H1 (cell line): ENCODE measurements around the gene BYSL. TPM values are rescaled to one million over a fixed set of nuclear protein-coding genes. Genes with fewer than 3 reads are reported as not detected.

Experiments
- CTCF ChIA-PET: fragments of 300-600 bp; sonication (Branson Sonifier 250); formaldehyde crosslinking; loops from one replicate; lab custom pipeline; 2021; ENCODE audit not compliant: partially characterized antibody; lab: Charles Lee
- POLR2A ChIA-PET: fragments of 300-600 bp; sonication (Branson Sonifier 250); formaldehyde crosslinking; loops from one replicate; lab custom pipeline; 2021; ENCODE audit warnings: inconsistent platforms; ENCODE audit not compliant: partially characterized antibody; lab: Charles Lee
- DNase-seq, 2 experiments: peaks; one replicate each; pipeline versions ENCODE4 v3.0.0 to v3.0.0-alpha.2; 2010 to 2022; ENCODE audit warnings: low spot score in 2 of 2, low read depth in 1 of 2, mixed read lengths in 1 of 2
- FAIRE-seq: peaks from 2 replicates; lab custom pipeline; 2011; peaks lifted over from hg19 to GRCh38; lab: Jason Lieb, UNC
- H2AFZ ChIP-seq: 2 replicates; pipeline ENCODE4 v1.8.1; 2012; ENCODE audit warnings: low read length, inconsistent platforms
- H2AK5ac ChIP-seq: 2 replicates; pipeline ENCODE4 v1.6.1; 2013; ENCODE audit warnings: low read depth, low read length
- H2BK120ac ChIP-seq: replicated peaks from 2 replicates; pipeline ENCODE3; 2013; ENCODE audit warnings: low read depth, low read length, inconsistent platforms
- H2BK12ac ChIP-seq: 2 replicates; pipeline ENCODE4 v1.6.1; 2013; ENCODE audit warnings: low read depth, low read length
- H2BK15ac ChIP-seq: 2 replicates; pipeline ENCODE4 v1.6.1; 2013; ENCODE audit warnings: low read length
- H2BK20ac ChIP-seq: 2 replicates; pipeline ENCODE4 v1.6.1; 2013; ENCODE audit warnings: low read length
- H2BK5ac ChIP-seq: 2 replicates; pipeline ENCODE4 v1.6.1; 2013; ENCODE audit warnings: low read depth, low read length
- H3K14ac ChIP-seq: 2 replicates; pipeline ENCODE4 v1.6.1; 2013; ENCODE audit warnings: inconsistent platforms; ENCODE audit not compliant: insufficient read length
- H3K18ac ChIP-seq: 2 replicates; pipeline ENCODE4 v1.6.1; 2013; ENCODE audit warnings: low read length; ENCODE audit errors: extremely low read depth
- H3K23ac ChIP-seq: 2 replicates; pipeline ENCODE4 v1.6.1; 2013; ENCODE audit warnings: inconsistent platforms; ENCODE audit not compliant: insufficient read length
- H3K23me2 ChIP-seq: 2 replicates; pipeline ENCODE4 v1.6.1; 2013; ENCODE audit warnings: low read depth, low read length
- H3K27ac ChIP-seq: 2 replicates; pipeline ENCODE4 v1.6.1; 2011; ENCODE audit warnings: low read depth, low read length, inconsistent platforms
- H3K27me3 ChIP-seq, 4 experiments: replicated peaks in 1 of 4; 1 replicate in 1 of 4; 2 replicates in 3 of 4; pipeline versions ENCODE4 v1.6.1 to v1.8.1; 2011 to 2013; ENCODE audit warnings: low read length in 3 of 4, mild to moderate bottlenecking in 3 of 4, inconsistent platforms in 2 of 4, mixed read lengths in 2 of 4, moderate library complexity in 1 of 4; ENCODE audit not compliant: control insufficient read depth in 3 of 4, insufficient read depth in 3 of 4; ENCODE audit errors: extremely low read depth in 1 of 4
- H3K36me3 ChIP-seq, 4 experiments: 2 replicates each; pipeline versions ENCODE4 v1.6.1 to v1.8.1; 2011 to 2013; ENCODE audit warnings: mild to moderate bottlenecking in 4 of 4, low read length in 3 of 4, moderate library complexity in 2 of 4, control low read depth in 1 of 4, inconsistent platforms in 1 of 4; ENCODE audit not compliant: insufficient read depth in 4 of 4, control insufficient read depth in 2 of 4
- H3K4ac ChIP-seq: replicated peaks from 2 replicates; pipeline ENCODE3; 2013; ENCODE audit warnings: low read length, low read depth, mixed read lengths, inconsistent platforms; ENCODE audit not compliant: insufficient read length
- H3K4me1 ChIP-seq, 4 experiments: replicated peaks in 1 of 4; 1 replicate in 1 of 4; 2 replicates in 3 of 4; pipeline versions ENCODE4 v1.6.1 to v1.8.1; 2011 to 2013; ENCODE audit warnings: low read length in 3 of 4, inconsistent platforms in 2 of 4, mixed read lengths in 1 of 4; ENCODE audit not compliant: insufficient read depth in 4 of 4, control insufficient read depth in 3 of 4
- H3K4me2 ChIP-seq, 2 experiments: 2 replicates each; pipeline versions ENCODE4 v1.6.1 to v1.8.1; 2011 to 2013; ENCODE audit warnings: low read depth in 2 of 2, low read length in 2 of 2, control low read depth in 1 of 2, inconsistent platforms in 1 of 2, mild to moderate bottlenecking in 1 of 2; ENCODE audit not compliant: insufficient read depth in 1 of 2
- H3K4me3 ChIP-seq, 4 experiments: fragments of 200-600, 300-600 bp in 1 of 4; sonication (generic), shearing (Covaris generic), sonication (Bioruptor Twin) in 1 of 4; 2 replicates each; pipeline versions ENCODE4 v1.5.1 to v1.8.1; 2011 to 2016; ENCODE audit warnings: low read length in 4 of 4, low read depth in 3 of 4, control low read depth in 2 of 4, inconsistent platforms in 2 of 4, mild to moderate bottlenecking in 2 of 4, mixed read lengths in 1 of 4, moderate library complexity in 1 of 4; ENCODE audit not compliant: insufficient read depth in 2 of 4; ENCODE audit errors: extremely low read depth in 1 of 4
- H3K56ac ChIP-seq: replicated peaks from 2 replicates; pipeline ENCODE3; 2013; ENCODE audit warnings: low read depth, mild to moderate bottlenecking, mixed read lengths, low read length, inconsistent platforms; ENCODE audit not compliant: insufficient read length
- H3K79me1 ChIP-seq: 2 replicates; pipeline ENCODE4 v1.6.1; 2013; ENCODE audit warnings: low read depth, low read length, control low read depth
- H3K79me2 ChIP-seq, 2 experiments: 2 replicates each; pipeline versions ENCODE4 v1.6.1 to v1.8.1; 2012 to 2013; ENCODE audit warnings: low read length in 2 of 2, mild to moderate bottlenecking in 2 of 2, inconsistent platforms in 1 of 2; ENCODE audit not compliant: insufficient read depth in 2 of 2, control insufficient read depth in 1 of 2
- H3K9ac ChIP-seq, 4 experiments: replicated peaks in 1 of 4; 1 replicate in 1 of 4; 2 replicates in 3 of 4; pipeline versions ENCODE4 v1.6.1 to v1.8.1; 2011 to 2013; ENCODE audit warnings: low read depth in 3 of 4, low read length in 3 of 4, control low read depth in 2 of 4, mild to moderate bottlenecking in 2 of 4, moderate library complexity in 2 of 4, inconsistent platforms in 1 of 4; ENCODE audit errors: extremely low read depth in 1 of 4
- H3K9me3 ChIP-seq, 2 experiments: 2 replicates each; pipeline versions ENCODE4 v1.6.1 to v1.8.1; 2012 to 2013; ENCODE audit warnings: mild to moderate bottlenecking in 2 of 2, moderate library complexity in 2 of 2, control low read depth in 1 of 2, inconsistent platforms in 1 of 2, low read depth in 1 of 2, low read length in 1 of 2, mixed read lengths in 1 of 2; ENCODE audit not compliant: insufficient read depth in 2 of 2
- H4K20me1 ChIP-seq, 2 experiments: replicated peaks in 1 of 2; 2 replicates each; pipeline versions ENCODE3 to v1.8.1; 2011 to 2013; ENCODE audit warnings: inconsistent platforms in 2 of 2, low read length in 2 of 2, mild to moderate bottlenecking in 1 of 2; ENCODE audit not compliant: insufficient read depth in 2 of 2, control insufficient read depth in 1 of 2
- H4K5ac ChIP-seq: 2 replicates; pipeline ENCODE4 v1.6.1; 2013; ENCODE audit warnings: low read length, low read depth, mixed read lengths, inconsistent platforms; ENCODE audit not compliant: insufficient read length
- H4K8ac ChIP-seq: 2 replicates; pipeline ENCODE4 v1.8.0; 2013; ENCODE audit warnings: mild to moderate bottlenecking, moderate library complexity, low read length, inconsistent platforms; ENCODE audit not compliant: insufficient read depth; ENCODE audit errors: extremely low read depth
- H4K91ac ChIP-seq: replicated peaks from 2 replicates; pipeline ENCODE3; 2013; ENCODE audit warnings: low read length, mixed read lengths, inconsistent platforms; ENCODE audit not compliant: insufficient read length
- ASH2L ChIP-seq: fragments of 200-600, 300-600 bp; sonication (generic); IDR thresholded peaks from one replicate; pipeline ENCODE4 v1.7.1; 2017; ENCODE audit warnings: low read length
- CBX5 ChIP-seq: fragments of 300-800, 300-1000 bp; sonication (generic); IDR thresholded peaks from 2 replicates; pipeline ENCODE4 v1.7.1; 2016; ENCODE audit warnings: antibody characterized with exemption, low read length, low read depth
- CEBPB ChIP-seq: IDR thresholded peaks from 2 replicates; pipeline ENCODE4 v1.6.1; 2012; ENCODE audit warnings: low read depth, low read length
- FOSL1 ChIP-seq: IDR thresholded peaks from 2 replicates; pipeline ENCODE4 v1.6.1; 2011; ENCODE audit warnings: mild to moderate bottlenecking, low read depth, low read length, moderate library complexity; ENCODE audit not compliant: insufficient read depth
- HDAC6 ChIP-seq: IDR thresholded peaks from one replicate; pipeline ENCODE4 v1.7.1; 2012; ENCODE audit warnings: low read depth, mild to moderate bottlenecking, inconsistent platforms, low read length, moderate library complexity
- JUND ChIP-seq: IDR thresholded peaks from 2 replicates; pipeline ENCODE4 v1.6.1; 2011; ENCODE audit warnings: mild to moderate bottlenecking, improper control_type of control experiment, low read length
- KDM4A ChIP-seq: IDR thresholded peaks from one replicate; pipeline ENCODE4 v1.7.1; 2012; ENCODE audit warnings: low read depth, mild to moderate bottlenecking, moderate library complexity, low read length, inconsistent platforms; ENCODE audit not compliant: severe bottlenecking
- MAFK ChIP-seq: IDR thresholded peaks from 2 replicates; pipeline ENCODE4 v1.6.1; 2012; ENCODE audit warnings: low read depth, mild to moderate bottlenecking, improper control_type of control experiment, low read length
- SAP30 ChIP-seq: fragments of 300-600 bp; sonication (generic); IDR thresholded peaks from 2 replicates; pipeline ENCODE4 v1.7.1; 2012; ENCODE audit warnings: low read length, moderate library complexity, mild to moderate bottlenecking, inconsistent platforms; ENCODE audit not compliant: insufficient read depth, insufficient replicate concordance
- SIRT6 ChIP-seq: IDR thresholded peaks from one replicate; pipeline ENCODE4 v1.7.1; 2012; ENCODE audit warnings: low read length, inconsistent platforms
- SP1 ChIP-seq: IDR thresholded peaks from 2 replicates; pipeline ENCODE4 v1.6.1; 2011; ENCODE audit warnings: low read depth, low read length
- SP2 ChIP-seq: IDR thresholded peaks from 2 replicates; pipeline ENCODE4 v1.6.1; 2012; ENCODE audit warnings: mild to moderate bottlenecking, low read length, inconsistent platforms
- TCF12 ChIP-seq: IDR thresholded peaks from 2 replicates; pipeline ENCODE4 v1.6.1; 2011; ENCODE audit warnings: low read depth, mild to moderate bottlenecking, low read length
- USF2 ChIP-seq: IDR thresholded peaks from 2 replicates; pipeline ENCODE4 v1.6.1; 2011; ENCODE audit warnings: low read length, improper control_type of control experiment
- ZNF274 ChIP-seq: IDR thresholded peaks from 2 replicates; pipeline ENCODE4 v1.7.0; 2012; ENCODE audit warnings: low read length, borderline replicate concordance; ENCODE audit errors: extremely low read depth
- WGBS, 2 experiments: shearing (Covaris generic) in 1 of 2; methylation state at CpG; one replicate each; pipeline versions ENCODE4 v1.1.6 to v1.1.7; 2013 to 2015; ENCODE audit warnings: low lambda C conversion rate in 2 of 2, mixed read lengths in 2 of 2, inconsistent platforms in 1 of 2, low coverage in 1 of 2, missing lambda C conversion rate in 1 of 2; ENCODE audit not compliant: insufficient replicate concordance in 2 of 2, insufficient coverage in 1 of 2, insufficient read length in 1 of 2; ENCODE audit errors: extremely low coverage in 1 of 2, missing lambda C conversion rate in 1 of 2; 5-methylcytosine and 5-hydroxymethylcytosine counted together
- polyA plus RNA-seq, 7 experiments: library from polyadenylated mRNA; depleted of rRNA in 3 of 7; stranded (reverse) in 5 of 7; unstranded in 2 of 7; fragments of >200 nt in 5 of 7; fragments of 200-250 nt in 2 of 7; gene quantifications; 1 replicate in 5 of 7; 2 replicates in 1 of 7; 4 replicates in 1 of 7; pipeline versions ENCODE4 v1.2.1 to v1.2.3, GENCODE V29; 2011 to 2013; ENCODE audit warnings: missing spikeins in 2 of 7, mixed read lengths in 2 of 7
- total RNA-seq: library from RNA; stranded (reverse); fragmentation: NEBNext Ultra II Directional; extraction: Animal tissue kit (Norgen Biotek cat#: 25700); gene quantifications from 2 replicates; pipeline ENCODE4 v1.2.1, GENCODE V29; 2021

The BYSL gene
- total and polyA plus RNA-seq, 2 of the 8 experiments (the other 6 are each of a cell fraction or from before 2014, with no cell fraction given) = 37.3 to 49.2 TPM

GRCh38 chr6:41872147-41872546 lies 49.2 kb upstream of the BYSL start:
- no peak overlapping the region for H3K27ac ChIP-seq
- H3K79me1 ChIP-seq = no peaks in the 10 kb centered on the region
- no peak overlapping the region for H2BK20ac ChIP-seq
- peaks cover 0 to 13% (median 0%) of the 10 kb centered on the region in 4 experiments; a peak in 2 of 8 replicates for H3K36me3 ChIP-seq
- no peak overlapping the region for H4K5ac ChIP-seq
- peaks cover 0 to 2% of the 10 kb centered on the region in 2 experiments for H4K20me1 ChIP-seq
- H3K56ac ChIP-seq = no peak overlapping the region
- no peak overlapping the region for H2BK120ac ChIP-seq
- H2BK5ac ChIP-seq = no peak overlapping the region
- FAIRE-seq (no peak), DNase-seq (no peak)
- H2AK5ac ChIP-seq = no peak overlapping the region
- no peak overlapping the region for H2BK12ac ChIP-seq
- CTCF ChIA-PET = interaction anchor here (1.7 to 5.7 kb wide), 3 partner anchors 25 to 172 kb away, joined by 4 to 26 read pairs (median 5); no protein-coding TSS in a partner anchor
- no peak overlapping the region for H2BK15ac ChIP-seq
- no peaks in the 10 kb centered on the region for H3K27me3 ChIP-seq
- H3K14ac ChIP-seq = no peak overlapping the region
- no peak overlapping the region for H3K23ac ChIP-seq
- POLR2A ChIA-PET = interaction anchor here (1.4 kb wide), 1 partner anchor 49 kb away, joined by 3 read pairs; the partner anchor contains the start of genes BYSL and MED20
- H3K79me2 ChIP-seq = no peaks in the 10 kb centered on the region
- H3K4me3 ChIP-seq = no peak overlapping the region
- H3K4me2 ChIP-seq = no peak overlapping the region
- H3K18ac ChIP-seq = no peak overlapping the region
- H3K9ac ChIP-seq = no peak overlapping the region
- WGBS, 2 experiments = 94% methylated on average over 13 of the region's 13 CpGs; no CpG with 5 or more reads in 1 of the 2 experiments
- H4K91ac ChIP-seq = no peak overlapping the region
- H2AFZ ChIP-seq = no peak overlapping the region
- H3K4me1 ChIP-seq = no peaks in the 10 kb centered on the region
- no peaks in the 10 kb centered on the region for H3K9me3 ChIP-seq
- no peaks in the 10 kb centered on the region for H3K23me2 ChIP-seq
- no peak overlapping the region for H4K8ac ChIP-seq
- H3K4ac ChIP-seq = no peak overlapping the region
- TF ChIP-seq ASH2L = no peak
- TF ChIP-seq ZNF274 = no peak
- no peak for TF ChIP-seq MAFK
- TF ChIP-seq CBX5 = no peak
- TF ChIP-seq SP2 = no peak
- no peak for TF ChIP-seq CEBPB
- no peak for TF ChIP-seq TCF12
- TF ChIP-seq SP1 = no peak
- no peak for TF ChIP-seq SAP30
- TF ChIP-seq JUND = no peak
- TF ChIP-seq SIRT6 = no peak
- no peak for TF ChIP-seq KDM4A
- TF ChIP-seq HDAC6 = no peak
- TF ChIP-seq USF2 = no peak
- TF ChIP-seq FOSL1 = no peak
